ENCODE data around the gene UBR4. TPM values are rescaled to one million over a fixed set of nuclear protein-coding genes. Genes with fewer than 3 reads are reported as not detected.

UBR4 gene
- polyA plus RNA-seq, 3 donors, result 44.3 to 93.8 (median 49.4) TPM

DNA sequence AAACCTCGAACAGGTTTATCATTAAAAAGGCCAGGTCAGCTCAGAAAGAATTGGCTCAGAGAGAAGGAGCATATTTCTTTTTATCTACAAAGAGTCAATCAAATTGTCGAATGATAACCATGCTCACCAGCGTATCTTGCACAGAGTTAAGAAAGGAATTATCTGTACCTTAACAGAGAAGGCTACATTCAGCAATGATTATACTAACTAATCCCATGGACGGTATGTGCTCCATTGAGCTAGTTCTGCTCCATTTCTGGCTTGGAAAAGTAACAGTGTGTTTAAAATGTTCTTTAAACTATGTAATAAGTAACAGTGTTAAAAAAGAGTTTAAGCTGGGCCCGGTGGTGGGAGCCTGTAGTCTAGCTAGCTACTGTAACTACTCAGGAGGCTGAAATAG is 4.2 kb downstream of the UBR4 start:
- peaks cover 78% of the 10 kb centered on the region for H4K20me1 ChIP-seq (ENCODE audit: insufficient read depth, low read length)
- Mint-ChIP-seq H3K36me3 (peaks cover 15 to 19% of the 10 kb centered on the region in 2 donors), H3K27me3 (ENCODE audit: low read depth in 3 of 3) (peaks cover 0 to 2% (median 0%) of the 10 kb centered on the region in 3 donors), H3K4me3 (no peak overlapping the region), H3K27ac (peak overlapping the region in 5 of 7 donors; percentile 26 to 69 (median 57)), H3K4me1 (peaks cover 42% of the 10 kb centered on the region), H3K9me3 (no peaks in the 10 kb centered on the region)
- H3K9ac ChIP-seq (ENCODE audit: insufficient read depth, low read length, poor library complexity, severe bottlenecking), result no peak overlapping the region
- no peak for TF ChIP-seq CTCF (IDR thresholded peaks at IDR 0.05)
- no peak for DNase-seq
- no peak overlapping the region for H2AFZ ChIP-seq (ENCODE audit: insufficient read depth, low read depth, low read length, poor library complexity, severe bottlenecking)
- intact Hi-C loops (cut with micrococcal nuclease), result loop anchor here in 1 of 2 donors (5.0 to 10.0 kb wide), 2 partner anchors 106 to 301 kb away; partner anchors contain the start of genes AKR7A2, ALDH4A1 and SLC66A1
- peaks cover 24 to 39% of the 10 kb centered on the region in 2 donors for H3K4me1 ChIP-seq (ENCODE audit: control insufficient read depth in 1 of 2, insufficient read depth in 2 of 2, low read length in 2 of 2)
- peak overlapping the region in 1 of 2 donors; percentile 21 for H3K27ac ChIP-seq (ENCODE audit: low read depth in 1 of 2, low read length in 2 of 2)
- H3K4me2 ChIP-seq (replicated peaks; ENCODE audit: extremely low read depth, low read length, poor library complexity, severe bottlenecking), result no peak overlapping the region
- H3K27me3 ChIP-seq (ENCODE audit: control insufficient read depth in 2 of 2, insufficient read depth in 2 of 2, low read length in 2 of 2), result no peaks in the 10 kb centered on the region
- H3K36me3 ChIP-seq (replicated peaks in 1 of 2; ENCODE audit: control insufficient read depth in 1 of 2, insufficient read depth in 2 of 2, low read length in 2 of 2), result peaks cover 9 to 15% of the 10 kb centered on the region in 2 donors
- H3K9me3 ChIP-seq (replicated peaks in 1 of 2; ENCODE audit: control insufficient read depth in 1 of 2, insufficient read depth in 1 of 2, low read length in 2 of 2), result no peaks in the 10 kb centered on the region
- no peak overlapping the region for H3K4me3 ChIP-seq (replicated peaks in 1 of 3; ENCODE audit: low read depth in 2 of 3, low read length in 3 of 3)
- peaks cover 99% of the 10 kb centered on the region for H3K79me2 ChIP-seq (ENCODE audit: insufficient read depth, low read length)
- WGBS (ENCODE audit: insufficient coverage), result 100% methylated on average over 2 of the region's 5 CpGs

DNA sequence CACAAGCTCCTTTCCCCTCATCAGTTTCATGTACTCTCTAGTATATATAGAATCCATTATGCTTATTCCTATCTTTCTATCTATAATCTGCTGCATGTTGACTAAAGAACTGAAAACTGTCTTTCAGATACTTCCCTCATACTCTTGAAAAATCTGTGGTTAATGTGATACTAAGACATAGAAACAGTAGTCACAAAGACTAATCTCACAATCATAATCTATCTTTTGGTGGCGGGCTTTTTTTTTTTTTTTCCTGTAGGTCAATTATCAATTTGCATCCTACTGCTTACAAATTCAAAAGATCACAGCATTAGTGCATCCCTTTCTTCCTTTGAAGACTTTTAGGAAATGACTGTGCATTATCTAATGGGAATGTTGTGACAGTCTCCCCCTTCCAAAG is 4.7 kb downstream of the UBR4 start:
- Mint-ChIP-seq H3K36me3 (peaks cover 17 to 24% of the 10 kb centered on the region in 2 donors), H3K27ac (peak overlapping the region in 3 of 7 donors; percentile 69 to 82 (median 74)), H3K27me3 (ENCODE audit: low read depth in 3 of 3) (peaks cover 0 to 2% (median 0%) of the 10 kb centered on the region in 3 donors), H3K9me3 (no peaks in the 10 kb centered on the region), H3K4me3 (no peak overlapping the region), H3K4me1 (peaks cover 39% of the 10 kb centered on the region)
- peaks cover 80% of the 10 kb centered on the region for H4K20me1 ChIP-seq (ENCODE audit: insufficient read depth, low read length)
- no peak for DNase-seq
- H3K4me1 ChIP-seq (ENCODE audit: control insufficient read depth in 1 of 2, insufficient read depth in 2 of 2, low read length in 2 of 2), result peaks cover 21 to 34% of the 10 kb centered on the region in 2 donors
- no peak overlapping the region for H3K4me2 ChIP-seq (replicated peaks; ENCODE audit: extremely low read depth, low read length, poor library complexity, severe bottlenecking)
- no peaks in the 10 kb centered on the region for H3K27me3 ChIP-seq (ENCODE audit: control insufficient read depth in 2 of 2, insufficient read depth in 2 of 2, low read length in 2 of 2)
- no peaks in the 10 kb centered on the region for H3K9me3 ChIP-seq (replicated peaks in 1 of 2; ENCODE audit: control insufficient read depth in 1 of 2, insufficient read depth in 1 of 2, low read length in 2 of 2)
- H3K4me3 ChIP-seq (replicated peaks in 1 of 3; ENCODE audit: low read depth in 2 of 3, low read length in 3 of 3), result no peak overlapping the region
- peaks cover 13 to 19% of the 10 kb centered on the region in 2 donors for H3K36me3 ChIP-seq (replicated peaks in 1 of 2; ENCODE audit: control insufficient read depth in 1 of 2, insufficient read depth in 2 of 2, low read length in 2 of 2)
- H3K9ac ChIP-seq (ENCODE audit: insufficient read depth, low read length, poor library complexity, severe bottlenecking), result no peak overlapping the region
- H3K79me2 ChIP-seq (ENCODE audit: insufficient read depth, low read length), result peaks cover 99% of the 10 kb centered on the region
- TF ChIP-seq CTCF (IDR thresholded peaks at IDR 0.05), result no peak
- intact Hi-C loops (cut with micrococcal nuclease), result loop anchor here in 1 of 2 donors (5.0 to 10.0 kb wide), 2 partner anchors 107 to 301 kb away; partner anchors contain the start of genes AKR7A2, ALDH4A1 and SLC66A1
- WGBS (ENCODE audit: insufficient coverage), result no CpG with 5 or more reads among the region's 1 CpG
- peak overlapping the region in 1 of 2 donors; percentile 62 for H3K27ac ChIP-seq (ENCODE audit: low read depth in 1 of 2, low read length in 2 of 2)
- H2AFZ ChIP-seq (ENCODE audit: insufficient read depth, low read depth, low read length, poor library complexity, severe bottlenecking), result no peak overlapping the region

Data from CD14-positive monocyte (primary cell).